Natural killer cell (primary cell): Measurements from ENCODE around the gene MBD3. TPM values are rescaled to one million over a fixed set of nuclear protein-coding genes. Genes with fewer than 3 reads are reported as not detected.

Experiments used
- ATAC-seq, 3 donors: fragments of 150-1000 bp in 2 of 3; fragments of 200-7000 bp in 1 of 3; cut with Tn5 transposase; 1 replicate in 1 of 3; 2 replicates in 2 of 3; pipeline ENCODE4 v1.10.0; 2021; ENCODE audit warnings: mild to moderate bottlenecking in 2 of 3, moderate library complexity in 2 of 3
- DNase-seq, 2 donors: peaks; one replicate each; pipeline versions ENCODE4 v3.0.0 to v3.0.0-alpha.2; 2013 to 2021; ENCODE audit warnings: mixed read lengths in 1 of 2
- H3K27ac ChIP-seq: one replicate; pipeline ENCODE4 v1.5.1; 2013; ENCODE audit warnings: mild to moderate bottlenecking, low read length
- H3K27me3 ChIP-seq: one replicate; pipeline ENCODE4 v1.6.1; 2013; ENCODE audit warnings: low read length; ENCODE audit not compliant: control insufficient read depth, insufficient read depth
- H3K36me3 ChIP-seq: one replicate; pipeline ENCODE4 v1.6.1; 2013; ENCODE audit warnings: low read length; ENCODE audit not compliant: control insufficient read depth, insufficient read depth
- H3K4me1 ChIP-seq: one replicate; pipeline ENCODE4 v1.6.1; 2013; ENCODE audit warnings: low read length; ENCODE audit not compliant: control insufficient read depth, insufficient read depth
- H3K4me3 ChIP-seq: one replicate; pipeline ENCODE4 v1.5.1; 2013; ENCODE audit warnings: low read length
- H3K9me3 ChIP-seq: one replicate; pipeline ENCODE4 v1.6.1; 2013; ENCODE audit warnings: low read length; ENCODE audit not compliant: control insufficient read depth, insufficient read depth
- H3K27ac Mint-ChIP-seq, 2 donors: one replicate each; pipeline ENCODE4 v1.8.0; 2022; ENCODE audit warnings: mild to moderate bottlenecking in 2 of 2, mixed read lengths in 2 of 2, moderate library complexity in 1 of 2
- H3K27me3 Mint-ChIP-seq, 2 donors: one replicate each; pipeline ENCODE4 v1.8.0; 2022; ENCODE audit warnings: low read depth in 2 of 2, mixed read lengths in 2 of 2
- H3K36me3 Mint-ChIP-seq: one replicate; pipeline ENCODE4 v1.8.0; 2022; ENCODE audit warnings: mixed read lengths
- H3K4me1 Mint-ChIP-seq, 2 donors: one replicate each; pipeline ENCODE4 v1.8.0; 2022; ENCODE audit warnings: mixed read lengths in 2 of 2
- H3K4me3 Mint-ChIP-seq: one replicate; pipeline ENCODE4 v1.8.0; 2022; ENCODE audit warnings: mild to moderate bottlenecking, moderate library complexity, mixed read lengths
- H3K9me3 Mint-ChIP-seq, 2 donors: one replicate each; pipeline ENCODE4 v1.8.0; 2022; ENCODE audit warnings: mixed read lengths in 2 of 2
- WGBS: methylation state at CpG from one replicate; pipeline ENCODE4 v1.1.7; 2013; ENCODE audit warnings: missing lambda C conversion rate; ENCODE audit not compliant: insufficient coverage; 5-methylcytosine and 5-hydroxymethylcytosine counted together
- intact Hi-C: fragments of 100-400 bp; cut with micrococcal nuclease; formaldehyde crosslinking; loops from one replicate; pipeline ENCODE4 v1.14.2; 2022
- total RNA-seq, 4 donors: library from RNA; stranded (reverse); fragments of 120-200 nt in 1 of 4; gene quantifications; one replicate each; pipeline versions ENCODE4 v1.2.3 to v1.2.4, GENCODE V29; 2013 to 2022
- TF ChIP-seq, protein P1 (sequence below): fragments of 200-600 bp; IDR thresholded peaks from one replicate; pipeline ENCODE4 v1.8.0; 2022; ENCODE audit warnings: antibody characterized with exemption

Gene MBD3
- total RNA-seq, 3 donors from 2014 or later (not counting 1 experiment from before 2014, with no cell fraction given) = 55.9 to 66.7 (median 59.0) TPM

DNA sequence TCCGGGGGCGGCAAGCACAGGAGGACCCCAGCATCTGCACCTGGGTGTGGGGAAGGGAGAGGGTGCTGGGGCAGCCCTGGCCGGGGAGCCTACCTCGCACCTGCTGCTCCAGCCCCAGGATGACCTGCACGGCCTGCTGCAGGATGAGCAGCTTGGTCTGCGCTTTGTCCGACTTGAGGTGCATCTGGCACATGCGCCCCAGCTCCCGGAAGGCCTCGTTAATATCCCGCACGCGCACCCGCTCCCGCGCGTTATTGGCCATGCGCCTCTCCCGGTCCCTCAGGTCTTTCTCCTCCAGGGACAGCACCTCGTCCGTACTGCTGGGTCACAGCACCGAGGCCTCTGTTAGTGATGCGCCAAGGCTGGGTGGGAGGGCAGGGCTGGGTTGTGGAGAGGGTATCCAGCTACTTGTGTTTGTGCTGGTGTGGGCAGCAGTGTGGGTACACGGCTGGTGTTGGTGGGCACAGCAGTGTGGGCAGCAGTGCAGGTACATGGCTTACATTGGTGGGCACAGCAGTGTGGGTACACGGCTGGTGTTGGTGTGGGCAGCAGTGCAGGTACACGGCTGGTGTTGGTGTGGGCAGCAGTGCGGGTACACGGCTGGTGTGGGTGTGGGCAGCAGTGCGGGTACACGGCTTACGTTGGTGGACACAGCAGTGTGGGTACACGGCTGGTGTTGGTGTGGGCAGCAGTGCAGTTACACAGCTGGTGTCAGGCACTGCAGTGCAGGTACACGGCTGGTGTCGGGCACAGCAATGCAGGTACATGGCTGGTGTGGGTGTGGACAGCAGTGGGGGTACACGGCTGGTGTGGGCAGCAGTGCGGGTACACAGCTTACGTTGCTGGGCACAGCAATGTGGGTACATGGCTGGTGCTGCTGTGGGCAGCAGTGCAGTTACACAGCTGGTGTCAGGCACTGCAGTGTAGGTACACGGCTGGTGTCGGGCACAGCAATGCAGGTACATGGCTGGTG, 19.7 kb upstream of the MBD3 start:
- H3K9me3 Mint-ChIP-seq = no peaks in the 10 kb centered on the region
- H3K4me1 Mint-ChIP-seq = peaks cover 14 to 15% of the 10 kb centered on the region in 2 donors
- H3K27me3 Mint-ChIP-seq = no peaks in the 10 kb centered on the region
- TF ChIP-seq, protein P1, sequence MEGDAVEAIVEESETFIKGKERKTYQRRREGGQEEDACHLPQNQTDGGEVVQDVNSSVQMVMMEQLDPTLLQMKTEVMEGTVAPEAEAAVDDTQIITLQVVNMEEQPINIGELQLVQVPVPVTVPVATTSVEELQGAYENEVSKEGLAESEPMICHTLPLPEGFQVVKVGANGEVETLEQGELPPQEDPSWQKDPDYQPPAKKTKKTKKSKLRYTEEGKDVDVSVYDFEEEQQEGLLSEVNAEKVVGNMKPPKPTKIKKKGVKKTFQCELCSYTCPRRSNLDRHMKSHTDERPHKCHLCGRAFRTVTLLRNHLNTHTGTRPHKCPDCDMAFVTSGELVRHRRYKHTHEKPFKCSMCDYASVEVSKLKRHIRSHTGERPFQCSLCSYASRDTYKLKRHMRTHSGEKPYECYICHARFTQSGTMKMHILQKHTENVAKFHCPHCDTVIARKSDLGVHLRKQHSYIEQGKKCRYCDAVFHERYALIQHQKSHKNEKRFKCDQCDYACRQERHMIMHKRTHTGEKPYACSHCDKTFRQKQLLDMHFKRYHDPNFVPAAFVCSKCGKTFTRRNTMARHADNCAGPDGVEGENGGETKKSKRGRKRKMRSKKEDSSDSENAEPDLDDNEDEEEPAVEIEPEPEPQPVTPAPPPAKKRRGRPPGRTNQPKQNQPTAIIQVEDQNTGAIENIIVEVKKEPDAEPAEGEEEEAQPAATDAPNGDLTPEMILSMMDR = no peak
- no peaks in the 10 kb centered on the region for H3K36me3 Mint-ChIP-seq
- Histone ChIP-seq H3K27me3 (no peaks in the 10 kb centered on the region), H3K36me3 (peaks cover 49% of the 10 kb centered on the region), H3K27ac (no peak overlapping the region), H3K4me1 (peaks cover 25% of the 10 kb centered on the region), H3K4me3 (no peak overlapping the region), H3K9me3 (no peaks in the 10 kb centered on the region)
- H3K27ac Mint-ChIP-seq = no peak overlapping the region
- intact Hi-C loops = no loop called here
- WGBS = 97% methylated on average over 39 of the region's 39 CpGs
- no peak overlapping the region for H3K4me3 Mint-ChIP-seq
- DNase-seq (no peak), ATAC-seq (no peak)

DNA sequence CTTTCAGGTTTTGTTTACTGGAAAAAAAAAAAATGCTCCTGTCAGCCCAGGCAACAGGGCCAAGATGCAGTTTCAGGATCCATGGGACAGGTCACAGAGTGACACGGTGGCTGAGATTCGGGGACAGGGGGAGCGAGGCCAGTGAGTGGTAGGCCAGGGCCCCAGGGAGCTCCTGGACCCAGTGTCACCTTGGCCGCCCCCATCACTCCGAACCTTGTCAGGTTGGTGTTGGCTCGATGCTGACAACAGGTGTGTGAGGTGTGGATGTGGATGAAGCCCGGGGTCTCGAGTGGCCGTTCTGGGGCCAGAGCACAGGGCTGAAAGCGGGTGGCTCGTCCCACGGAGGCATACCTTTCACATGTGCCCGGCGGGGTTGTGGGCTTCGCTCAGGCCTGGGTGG, 18.7 kb upstream of the MBD3 start:
- Histone ChIP-seq H3K27me3 (no peaks in the 10 kb centered on the region), H3K4me1 (peaks cover 32% of the 10 kb centered on the region), H3K27ac (no peak overlapping the region), H3K4me3 (no peak overlapping the region), H3K36me3 (peaks cover 47% of the 10 kb centered on the region), H3K9me3 (no peaks in the 10 kb centered on the region)
- H3K27me3 Mint-ChIP-seq = no peaks in the 10 kb centered on the region
- H3K27ac Mint-ChIP-seq = no peak overlapping the region
- TF ChIP-seq, protein P1 = no peak
- peaks cover 15 to 17% of the 10 kb centered on the region in 2 donors for H3K4me1 Mint-ChIP-seq
- H3K36me3 Mint-ChIP-seq = no peaks in the 10 kb centered on the region
- no peak for DNase-seq
- 96% methylated on average over 15 of the region's 15 CpGs for WGBS
- intact Hi-C loops = no loop called here
- ATAC-seq = no peak
- H3K9me3 Mint-ChIP-seq = no peaks in the 10 kb centered on the region
- H3K4me3 Mint-ChIP-seq = no peak overlapping the region

DNA sequence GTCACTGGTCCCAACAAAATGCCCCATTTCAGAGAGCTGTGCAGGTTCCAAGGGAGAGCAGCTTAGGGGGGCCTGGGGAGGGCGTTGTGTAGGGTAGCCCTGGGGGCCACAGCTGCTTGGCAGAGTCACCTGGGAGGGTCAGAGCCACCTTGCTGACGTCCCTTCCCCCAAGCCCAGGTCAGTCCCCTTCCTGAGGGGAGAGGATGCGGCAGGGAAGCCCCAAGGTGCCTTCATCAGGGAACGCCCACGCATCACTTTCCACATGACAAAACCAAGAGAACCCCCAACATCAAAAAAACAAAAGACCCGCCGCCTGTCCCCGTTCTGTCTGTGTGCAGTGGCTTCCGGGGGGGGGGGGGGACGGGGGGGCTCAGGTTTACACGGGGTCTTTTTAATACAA, 17.9 kb upstream of the MBD3 start:
- H3K4me1 ChIP-seq = peaks cover 39% of the 10 kb centered on the region
- Mint-ChIP-seq H3K27ac (no peak overlapping the region), H3K27me3 (no peaks in the 10 kb centered on the region), H3K36me3 (no peaks in the 10 kb centered on the region), H3K4me3 (no peak overlapping the region), H3K4me1 (peaks cover 22 to 24% of the 10 kb centered on the region in 2 donors), H3K9me3 (no peaks in the 10 kb centered on the region)
- H3K36me3 ChIP-seq = peaks cover 45% of the 10 kb centered on the region
- DNase-seq (peak in 1 of 2 donors; percentile 61), ATAC-seq (no peak)
- intact Hi-C loops = no loop called here
- 55% methylated on average over 4 of the region's 11 CpGs for WGBS
- TF ChIP-seq, protein P1 = no peak
- no peak overlapping the region for H3K27ac ChIP-seq
- H3K9me3 ChIP-seq = no peaks in the 10 kb centered on the region
- H3K27me3 ChIP-seq = no peaks in the 10 kb centered on the region
- H3K4me3 ChIP-seq = no peak overlapping the region
